WTC11 (cell line): ENCODE data around the gene SFTPA1. TPM values are rescaled to one million over a fixed set of nuclear protein-coding genes. Genes with fewer than 3 reads are reported as not detected.
A peak's percentile ranks its signal among the peaks of the same experiment; 100 is the strongest.
"Not testable (repeated sequence)": the region's sequence is repeated elsewhere in the genome, so short reads cannot be mapped to it uniquely, and the experiment has no call there.

Source experiments
- ATAC-seq: fragments of 200-7000 bp; cut with Tn5 transposase; 2 replicates; pipeline ENCODE4 v1.10.0; 2021; ENCODE audit warnings: mild to moderate bottlenecking, moderate library complexity
- CTCF ChIA-PET: fragments of 300-600 bp; sonication (Branson Sonifier 250); formaldehyde crosslinking; loops from one replicate; lab custom pipeline; 2021; ENCODE audit warnings: antibody characterized with exemption; lab: Charles Lee
- POLR2A ChIA-PET: fragments of 350-600 bp; sonication (Branson Sonifier 250); formaldehyde crosslinking; loops from one replicate; lab custom pipeline; 2021; ENCODE audit warnings: antibody characterized with exemption; lab: Charles Lee
- DNase-seq: peaks from one replicate; pipeline ENCODE4 v3.0.0; 2021; ENCODE audit warnings: low spot score
- H3K27ac Mint-ChIP-seq: 2 replicates; pipeline ENCODE4 v1.8.0; 2021; ENCODE audit warnings: mixed read lengths
- H3K27me3 Mint-ChIP-seq: 2 replicates; pipeline ENCODE4 v1.8.0; 2021; ENCODE audit warnings: low read depth, mild to moderate bottlenecking, moderate library complexity, mixed read lengths
- H3K36me3 Mint-ChIP-seq: 2 replicates; pipeline ENCODE4 v1.8.0; 2021; ENCODE audit warnings: mixed read lengths
- H3K4me1 Mint-ChIP-seq: 2 replicates; pipeline ENCODE4 v1.8.0; 2022; ENCODE audit warnings: mixed read lengths
- H3K4me3 Mint-ChIP-seq: 2 replicates; pipeline ENCODE4 v1.8.0; 2021; ENCODE audit warnings: mild to moderate bottlenecking, moderate library complexity, mixed read lengths
- H3K9me3 Mint-ChIP-seq: 2 replicates; pipeline ENCODE4 v1.8.0; 2021; ENCODE audit warnings: mixed read lengths
- AFF4 ChIP-seq: sonication (generic); formaldehyde crosslinking; IDR thresholded peaks from 2 replicates; pipeline ENCODE4 v1.8.1; 2023; ENCODE audit warnings: mild to moderate bottlenecking, missing genetic modification reagents, borderline replicate concordance
- ATF1 ChIP-seq: sonication (generic); formaldehyde crosslinking; IDR thresholded peaks from 2 replicates; pipeline ENCODE4 v1.8.1; 2023; ENCODE audit warnings: mild to moderate bottlenecking, moderate library complexity, missing genetic modification reagents
- ATF2 ChIP-seq: sonication (generic); formaldehyde crosslinking; IDR thresholded peaks from 2 replicates; pipeline ENCODE4 v1.8.1; 2022; ENCODE audit warnings: low read depth, missing genetic modification reagents, borderline replicate concordance
- CBFB ChIP-seq: sonication (generic); formaldehyde crosslinking; IDR thresholded peaks from 2 replicates; pipeline ENCODE4 v1.8.1; 2022; ENCODE audit warnings: mild to moderate bottlenecking, low read depth, missing genetic modification reagents
- ELF4 ChIP-seq: sonication (generic); formaldehyde crosslinking; IDR thresholded peaks from 2 replicates; pipeline ENCODE4 v1.8.1; 2022; ENCODE audit warnings: low read depth, mild to moderate bottlenecking, moderate library complexity, missing genetic modification reagents
- ETV6 ChIP-seq: sonication (generic); formaldehyde crosslinking; IDR thresholded peaks from 2 replicates; pipeline ENCODE4 v1.8.1; 2022; ENCODE audit warnings: mild to moderate bottlenecking, missing genetic modification reagents
- FOXP1 ChIP-seq: sonication (generic); formaldehyde crosslinking; IDR thresholded peaks from 2 replicates; pipeline ENCODE4 v1.8.0; 2022; ENCODE audit warnings: missing genetic modification reagents, mild to moderate bottlenecking, moderate library complexity, borderline replicate concordance
- HMGA2 ChIP-seq: fragments of 250-450 bp; sonication (Bioruptor Pico); IDR thresholded peaks from 2 replicates; pipeline ENCODE4 v1.4.0; 2021; ENCODE audit warnings: mild to moderate bottlenecking, moderate library complexity
- JAZF1 ChIP-seq: fragments of 250-450 bp; sonication (Bioruptor Pico); IDR thresholded peaks from 2 replicates; pipeline ENCODE4 v1.9.0; 2021; ENCODE audit warnings: moderate library complexity, mild to moderate bottlenecking, inconsistent platforms
- KAT7 ChIP-seq: sonication (generic); formaldehyde crosslinking; IDR thresholded peaks from 2 replicates; pipeline ENCODE4 v1.8.1; 2023; ENCODE audit warnings: missing genetic modification reagents, mild to moderate bottlenecking, borderline replicate concordance
- MAX ChIP-seq: sonication (generic); formaldehyde crosslinking; IDR thresholded peaks from 2 replicates; pipeline ENCODE4 v1.8.0; 2022; ENCODE audit warnings: mild to moderate bottlenecking, missing genetic modification reagents
- MYBL2 ChIP-seq: sonication (generic); formaldehyde crosslinking; IDR thresholded peaks from 2 replicates; pipeline ENCODE4 v1.8.1; 2023; ENCODE audit warnings: mild to moderate bottlenecking, moderate library complexity, missing genetic modification reagents
- NR2C2 ChIP-seq: sonication (generic); formaldehyde crosslinking; IDR thresholded peaks from 2 replicates; pipeline ENCODE4 v1.8.0; 2022; ENCODE audit warnings: mild to moderate bottlenecking, missing genetic modification reagents
- TEAD1 ChIP-seq: sonication (generic); formaldehyde crosslinking; IDR thresholded peaks from 2 replicates; pipeline ENCODE4 v1.8.0; 2022; ENCODE audit warnings: mild to moderate bottlenecking, missing genetic modification reagents
- USF1 ChIP-seq: sonication (generic); formaldehyde crosslinking; IDR thresholded peaks from 2 replicates; pipeline ENCODE4 v1.8.0; 2022; ENCODE audit warnings: mild to moderate bottlenecking, missing genetic modification reagents
- ZSCAN18 ChIP-seq: fragments of 250-450 bp; sonication (Bioruptor Pico); IDR thresholded peaks from 2 replicates; pipeline ENCODE4 v2.1.2; 2022; ENCODE audit warnings: mild to moderate bottlenecking, moderate library complexity
- total RNA-seq: library from RNA; stranded (reverse); gene quantifications from 3 replicates; pipeline ENCODE4 v1.2.3, GENCODE V29; 2021

SFTPA1 gene
- total RNA-seq, 1 experiment from 2014 or later: 3.8 TPM

- Mint-ChIP-seq H3K4me3 (no peak overlapping the region), H3K9me3 (peaks cover 40% of the 10 kb centered on the region), H3K4me1 (peaks cover 11% of the 10 kb centered on the region), H3K27ac (no peak overlapping the region), H3K27me3 (peaks cover 26% of the 10 kb centered on the region), H3K36me3 (peaks cover 38% of the 10 kb centered on the region)
- ATAC-seq (no peak), DNase-seq (no peak)
- TF ChIP-seq CBFB (CRISPR knock-in tag) (no peak), ETV6 (CRISPR knock-in tag) (no peak), ELF4 (CRISPR knock-in tag) (no peak), FOXP1 (no peak), JAZF1 (CRISPR knock-in tag) (no peak), ATF1 (CRISPR knock-in tag) (no peak), MAX (CRISPR knock-in tag) (no peak), KAT7 (CRISPR knock-in tag) (no peak), NR2C2 (CRISPR knock-in tag) (no peak), MYBL2 (CRISPR knock-in tag) (no peak)
- ChIA-PET POLR2A (interaction anchor here (1.1 kb wide), 1 partner anchor 812 kb away, joined by 5 read pairs; no protein-coding TSS in a partner anchor), CTCF (no interaction called here)
Observed at GRCh38 chr10:79595510-79595909, 15.2 kb upstream of the SFTPA1 start.

GRCh38 chr10:79599644-79600043, 11.1 kb upstream of the SFTPA1 start:
- H3K27ac Mint-ChIP-seq, H3K4me3 Mint-ChIP-seq, ATAC-seq, POLR2A ChIA-PET, CTCF ChIA-PET: not testable (repeated sequence)
- peaks cover 51% of the 10 kb centered on the region for H3K36me3 Mint-ChIP-seq
- peaks cover 56% of the 10 kb centered on the region for H3K9me3 Mint-ChIP-seq
- peaks cover 27% of the 10 kb centered on the region for H3K27me3 Mint-ChIP-seq
- DNase-seq: peak; percentile 36
- TF ChIP-seq USF1: peak; percentile 30; the same call in 1 of the 2 replicates
- peak; percentile 79; the same call in 1 of the 2 replicates for TF ChIP-seq TEAD1 (CRISPR knock-in tag)
- H3K4me1 Mint-ChIP-seq: peaks cover 20% of the 10 kb centered on the region

GRCh38 chr10:79601939-79602338, 8.8 kb upstream of the SFTPA1 start:
- DNase-seq (no peak), ATAC-seq (no peak)
- H3K9me3 Mint-ChIP-seq: peaks cover 48% of the 10 kb centered on the region
- H3K27ac Mint-ChIP-seq: no peak overlapping the region
- peaks cover 20% of the 10 kb centered on the region for H3K4me1 Mint-ChIP-seq
- H3K36me3 Mint-ChIP-seq: peaks cover 44% of the 10 kb centered on the region
- H3K4me3 Mint-ChIP-seq: no peak overlapping the region
- peaks cover 28% of the 10 kb centered on the region for H3K27me3 Mint-ChIP-seq
- ChIA-PET CTCF (no interaction called here), POLR2A (no interaction called here)
- TF ChIP-seq AFF4 (CRISPR knock-in tag): no peak
- TF ChIP-seq ZSCAN18 (CRISPR knock-in tag): no peak
- no peak for TF ChIP-seq HMGA2 (CRISPR knock-in tag)
- no peak for TF ChIP-seq ATF2 (CRISPR knock-in tag)
- TF ChIP-seq TEAD1 (CRISPR knock-in tag): no peak
